IMR-90 (cell line): ENCODE data around the gene SYNGR1. TPM values are rescaled to one million over a fixed set of nuclear protein-coding genes. Genes with fewer than 3 reads are reported as not detected.

ENCODE experiments used
- ATAC-seq: fragments of 200-7000 bp; cut with Tn5 transposase; 2 replicates; pipeline ENCODE4 v1.9.1; 2020; ENCODE audit warnings: low read depth, mild to moderate bottlenecking, moderate library complexity
- BruUV-seq: library from RNA; stranded (reverse); fragments of 400-500 nt; replicated peaks from 2 replicates; lab custom pipeline; 2021; lab: Mats Ljungman, UMichigan
- CTCF ChIA-PET: fragments of 300-600 bp; formaldehyde crosslinking; extraction: SDS; loops from one replicate; lab custom pipeline; 2021; ENCODE audit warnings: antibody characterized with exemption; lab: Yijun Ruan, JAX
- POLR2A ChIA-PET: fragments of 300-600 bp; sonication (Branson Sonifier 250); formaldehyde crosslinking; loops from one replicate; lab custom pipeline; 2022; ENCODE audit warnings: antibody characterized with exemption; ENCODE audit not compliant: unreplicated experiment; lab: Charles Lee
- DNase-seq: peaks from one replicate; pipeline ENCODE4 v3.0.0; 2013
- H2AFZ ChIP-seq: replicated peaks from 2 replicates; pipeline ENCODE3; 2013; ENCODE audit warnings: low read length, mild to moderate bottlenecking; ENCODE audit not compliant: poor library complexity
- H2AK5ac ChIP-seq: 2 replicates; pipeline ENCODE4 v1.6.1; 2013; ENCODE audit warnings: low read depth, low read length, inconsistent platforms
- H2AK9ac ChIP-seq: replicated peaks from 2 replicates; pipeline ENCODE3; 2013; ENCODE audit warnings: mild to moderate bottlenecking, low read depth, low read length, moderate library complexity; ENCODE audit not compliant: poor library complexity
- H2BK120ac ChIP-seq: 2 replicates; pipeline ENCODE4 v1.6.1; 2013; ENCODE audit warnings: low read depth, low read length, inconsistent platforms
- H2BK15ac ChIP-seq: 3 replicates; pipeline ENCODE4 v1.6.1; 2013; ENCODE audit warnings: low read depth, low read length, inconsistent platforms
- H2BK20ac ChIP-seq: 2 replicates; pipeline ENCODE4 v1.6.1; 2013; ENCODE audit warnings: low read depth, mild to moderate bottlenecking, inconsistent platforms, low read length, moderate library complexity
- H2BK5ac ChIP-seq: 2 replicates; pipeline ENCODE4 v1.6.1; 2013; ENCODE audit warnings: mild to moderate bottlenecking, low read depth, low read length, inconsistent platforms; ENCODE audit not compliant: poor library complexity, severe bottlenecking
- H3K14ac ChIP-seq: replicated peaks from 2 replicates; pipeline ENCODE4 v1.6.1; 2013; ENCODE audit warnings: low read depth, low read length, inconsistent platforms
- H3K18ac ChIP-seq: 2 replicates; pipeline ENCODE4 v1.6.1; 2013; ENCODE audit warnings: low read depth, low read length, control low read depth
- H3K23ac ChIP-seq: 2 replicates; pipeline ENCODE4 v1.6.1; 2013; ENCODE audit warnings: low read depth, low read length, inconsistent platforms
- H3K27ac ChIP-seq: 2 replicates; pipeline ENCODE4 v1.5.1; 2013; ENCODE audit warnings: mild to moderate bottlenecking, control low read depth, low read length; ENCODE audit not compliant: insufficient read depth
- H3K27me3 ChIP-seq: 2 replicates; pipeline ENCODE4 v1.6.1; 2013; ENCODE audit warnings: low read length; ENCODE audit not compliant: control insufficient read depth, insufficient read depth
- H3K36me3 ChIP-seq: 2 replicates; pipeline ENCODE4 v1.6.1; 2013; ENCODE audit warnings: low read length, mixed read lengths; ENCODE audit not compliant: control insufficient read depth, insufficient read depth
- H3K4ac ChIP-seq: 2 replicates; pipeline ENCODE4 v1.6.1; 2013; ENCODE audit warnings: low read depth, low read length, inconsistent platforms
- H3K4me1 ChIP-seq: 2 replicates; pipeline ENCODE4 v1.6.1; 2013; ENCODE audit warnings: low read length, mixed read lengths; ENCODE audit not compliant: control insufficient read depth, insufficient read depth
- H3K4me2 ChIP-seq: 2 replicates; pipeline ENCODE4 v1.6.1; 2013; ENCODE audit warnings: low read depth, mild to moderate bottlenecking, control low read depth, low read length, moderate library complexity
- H3K4me3 ChIP-seq: 2 replicates; pipeline ENCODE4 v1.5.1; 2013; ENCODE audit warnings: low read depth, mild to moderate bottlenecking, control low read depth, low read length, moderate library complexity; ENCODE audit not compliant: insufficient read depth
- H3K56ac ChIP-seq: 2 replicates; pipeline ENCODE4 v1.6.1; 2013; ENCODE audit warnings: low read length, inconsistent platforms; ENCODE audit not compliant: insufficient read depth; ENCODE audit errors: extremely low read depth
- H3K79me1 ChIP-seq, 2 experiments: 2 replicates each; pipeline ENCODE4 v1.6.1; 2013; ENCODE audit warnings: low read length in 2 of 2, inconsistent platforms in 1 of 2, low read depth in 1 of 2
- H3K9ac ChIP-seq: 2 replicates; pipeline ENCODE4 v1.6.1; 2013; ENCODE audit warnings: low read depth, low read length, control low read depth
- H3K9me1 ChIP-seq: 2 replicates; pipeline ENCODE4 v1.6.1; 2013; ENCODE audit warnings: low read length, inconsistent platforms; ENCODE audit not compliant: insufficient read depth
- H3K9me3 ChIP-seq: 2 replicates; pipeline ENCODE4 v1.6.1; 2013; ENCODE audit warnings: low read length; ENCODE audit not compliant: control insufficient read depth, insufficient read depth
- H4K20me1 ChIP-seq: 2 replicates; pipeline ENCODE4 v1.6.1; 2013; ENCODE audit warnings: low read length, inconsistent platforms; ENCODE audit not compliant: insufficient read depth
- H4K5ac ChIP-seq: 2 replicates; pipeline ENCODE4 v1.6.1; 2013; ENCODE audit warnings: mild to moderate bottlenecking, low read depth, low read length, control low read depth
- H4K8ac ChIP-seq, 2 experiments: 2 replicates each; pipeline ENCODE4 v1.6.1; 2013; ENCODE audit warnings: low read depth in 2 of 2, low read length in 2 of 2, control low read depth in 1 of 2, inconsistent platforms in 1 of 2
- H4K91ac ChIP-seq: 2 replicates; pipeline ENCODE4 v1.6.1; 2013; ENCODE audit warnings: low read depth, low read length, inconsistent platforms; ENCODE audit not compliant: insufficient read depth
- BHLHE40 ChIP-seq: fragments of 150-350 bp; IDR thresholded peaks from 2 replicates; pipeline ENCODE4 v1.6.1; 2016; ENCODE audit warnings: mild to moderate bottlenecking, low read depth, low read length
- CEBPB ChIP-seq: IDR thresholded peaks from 2 replicates; pipeline ENCODE4 v1.6.1; 2012; ENCODE audit warnings: low read depth, low read length, improper control_type of control experiment
- CHD1 ChIP-seq: IDR thresholded peaks from 2 replicates; pipeline ENCODE4 v1.6.1; 2012; ENCODE audit warnings: low read depth, low read length, improper control_type of control experiment
- ELK1 ChIP-seq: fragments of 150-350 bp; IDR thresholded peaks from 2 replicates; pipeline ENCODE4 v1.6.1; 2016; ENCODE audit warnings: low read depth, mild to moderate bottlenecking, low read length, moderate library complexity, borderline replicate concordance
- FOS ChIP-seq: fragments of 150-350 bp; IDR thresholded peaks from 2 replicates; pipeline ENCODE4 v1.6.1; 2016; ENCODE audit warnings: low read depth, low read length
- MAZ ChIP-seq: IDR thresholded peaks from 2 replicates; pipeline ENCODE4 v1.6.1; 2012; ENCODE audit warnings: low read depth, mild to moderate bottlenecking, low read length, improper control_type of control experiment, moderate library complexity, borderline replicate concordance
- MXI1 ChIP-seq: IDR thresholded peaks from 2 replicates; pipeline ENCODE4 v1.6.1; 2012; ENCODE audit warnings: low read depth, mild to moderate bottlenecking, low read length, moderate library complexity, borderline replicate concordance
- NFE2L2 ChIP-seq: fragments of 150-350 bp; IDR thresholded peaks from 2 replicates; pipeline ENCODE4 v1.6.1; 2016; ENCODE audit warnings: low read depth, mild to moderate bottlenecking, low read length
- POLR2A ChIP-seq: IDR thresholded peaks from 2 replicates; pipeline ENCODE4 v1.6.1; 2012; ENCODE audit warnings: mild to moderate bottlenecking, low read depth, low read length
- RAD21 ChIP-seq: IDR thresholded peaks from 2 replicates; pipeline ENCODE4 v1.6.1; 2012; ENCODE audit warnings: low read length, improper control_type of control experiment
- RCOR1 ChIP-seq: IDR thresholded peaks from 2 replicates; pipeline ENCODE4 v1.6.1; 2012; ENCODE audit warnings: mild to moderate bottlenecking, low read length, improper control_type of control experiment; ENCODE audit not compliant: insufficient replicate concordance
- RFX5 ChIP-seq: IDR thresholded peaks from 2 replicates; pipeline ENCODE4 v1.8.0; 2012; ENCODE audit warnings: low read depth, mild to moderate bottlenecking, low read length, moderate library complexity
- WGBS, 2 experiments: methylation state at CpG; one replicate each; pipeline versions ENCODE4 v1.1.5 to v1.1.7; 2013; ENCODE audit warnings: missing lambda C conversion rate in 2 of 2; ENCODE audit not compliant: insufficient read length in 1 of 2; ENCODE audit errors: extremely low coverage in 2 of 2; 5-methylcytosine and 5-hydroxymethylcytosine counted together
- dilution Hi-C: fragments of 300-500 bp; cut with HindIII; formaldehyde crosslinking; loops from one replicate; pipeline ENCODE4 v1.14.3; 2018; ENCODE audit warnings: low sequenced_read_pairs; ENCODE audit not compliant: unreplicated experiment
- in situ Hi-C: fragments of 300-500 bp; cut with MboI; formaldehyde crosslinking; loops from 3 replicates; pipeline ENCODE4 v1.14.3; 2019; ENCODE audit warnings: low sequenced_read_pairs, inconsistent platforms, mixed read lengths
- intact Hi-C: fragments of 100-400 bp; cut with micrococcal nuclease; formaldehyde crosslinking; loops from 2 replicates; pipeline ENCODE4 v1.10.0; 2022
- polyA plus RNA-seq, 3 experiments: library from polyadenylated mRNA; depleted of rRNA; stranded (reverse); fragments of >200 nt; gene quantifications; 2 replicates each; pipeline ENCODE4 v1.2.3, GENCODE V29; 2012; ENCODE audit warnings: low replicate concordance in 1 of 3
- total RNA-seq: library from RNA; depleted of rRNA; stranded (reverse); fragments of >200 nt; gene quantifications from 2 replicates; pipeline ENCODE4 v1.2.3, GENCODE V29; 2012
- TF ChIP-seq, protein P1 (sequence below): conservative IDR thresholded peaks from 2 replicates; pipeline ENCODE4 v1.5.1; 2012; ENCODE audit warnings: mild to moderate bottlenecking, low read depth, low read length, improper control_type of control experiment
- TF ChIP-seq, protein P2 (sequence below): fragments of 150-350 bp; IDR thresholded peaks from 2 replicates; pipeline ENCODE4 v1.6.1; 2017; ENCODE audit warnings: mild to moderate bottlenecking, antibody characterized with exemption, low read length, low read depth

The SYNGR1 gene
- total and polyA plus RNA-seq, 2 of the 4 experiments (the other 2 are of a cell fraction) = 6.3 to 81.5 TPM

DNA sequence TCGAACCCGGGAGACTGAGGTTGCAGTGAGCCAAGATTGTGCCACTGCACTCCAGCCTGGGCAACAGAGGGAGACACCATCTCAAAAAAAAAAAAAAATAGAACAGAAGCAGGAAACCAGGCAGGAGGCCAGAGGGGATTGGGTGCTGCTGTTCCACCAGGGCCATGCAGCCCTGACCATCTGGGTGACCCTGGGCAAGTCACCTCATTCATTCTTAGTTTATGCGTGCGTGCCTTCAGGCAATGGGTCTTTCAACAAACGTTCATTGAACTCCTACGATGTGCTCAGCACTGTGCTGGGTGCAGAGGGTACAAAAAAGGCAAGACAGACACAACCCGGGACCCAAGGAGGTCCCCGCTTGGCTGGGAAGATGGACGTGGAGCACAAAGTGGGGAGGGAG, 48.7 kb upstream of the SYNGR1 start:
- Histone ChIP-seq H4K91ac (no peak overlapping the region), H4K20me1 (no peaks in the 10 kb centered on the region; the same call in 1 of the 2 replicates), H3K4me1 (peaks cover 13% of the 10 kb centered on the region), H2BK5ac (no peak overlapping the region), H4K5ac (no peak overlapping the region), H3K9ac (no peak overlapping the region), H3K56ac (no peak overlapping the region), H3K4me2 (no peak overlapping the region), H2BK15ac (no peak overlapping the region), H3K4me3 (no peak overlapping the region), H3K27me3 (no peaks in the 10 kb centered on the region), H2AK5ac (no peak overlapping the region), H3K4ac (no peak overlapping the region), H3K9me1 (no peaks in the 10 kb centered on the region), H3K14ac (no peak overlapping the region), H2BK20ac (no peak overlapping the region), H3K27ac (no peak overlapping the region), H2AFZ (no peak overlapping the region), H2BK120ac (no peak overlapping the region), H3K36me3 (peaks cover under 1% of the 10 kb centered on the region; the same call in 1 of the 2 replicates), H4K8ac (no peak overlapping the region), H3K18ac (no peak overlapping the region), H2AK9ac (no peak overlapping the region), H3K9me3 (no peaks in the 10 kb centered on the region), H3K23ac (no peak overlapping the region), H3K79me1 (no peaks in the 10 kb centered on the region)
- WGBS, 2 experiments = 86% methylated on average over 5 of the region's 9 CpGs; no CpG with 5 or more reads in 1 of the 2 experiments
- TF ChIP-seq FOS (no peak), CHD1 (no peak), RCOR1 (no peak), NFE2L2 (no peak), BHLHE40 (no peak), MAZ (no peak), RFX5 (no peak), CEBPB (no peak), MXI1 (no peak), ELK1 (no peak), POLR2A (no peak), RAD21 (no peak)
- TF ChIP-seq, protein P1, sequence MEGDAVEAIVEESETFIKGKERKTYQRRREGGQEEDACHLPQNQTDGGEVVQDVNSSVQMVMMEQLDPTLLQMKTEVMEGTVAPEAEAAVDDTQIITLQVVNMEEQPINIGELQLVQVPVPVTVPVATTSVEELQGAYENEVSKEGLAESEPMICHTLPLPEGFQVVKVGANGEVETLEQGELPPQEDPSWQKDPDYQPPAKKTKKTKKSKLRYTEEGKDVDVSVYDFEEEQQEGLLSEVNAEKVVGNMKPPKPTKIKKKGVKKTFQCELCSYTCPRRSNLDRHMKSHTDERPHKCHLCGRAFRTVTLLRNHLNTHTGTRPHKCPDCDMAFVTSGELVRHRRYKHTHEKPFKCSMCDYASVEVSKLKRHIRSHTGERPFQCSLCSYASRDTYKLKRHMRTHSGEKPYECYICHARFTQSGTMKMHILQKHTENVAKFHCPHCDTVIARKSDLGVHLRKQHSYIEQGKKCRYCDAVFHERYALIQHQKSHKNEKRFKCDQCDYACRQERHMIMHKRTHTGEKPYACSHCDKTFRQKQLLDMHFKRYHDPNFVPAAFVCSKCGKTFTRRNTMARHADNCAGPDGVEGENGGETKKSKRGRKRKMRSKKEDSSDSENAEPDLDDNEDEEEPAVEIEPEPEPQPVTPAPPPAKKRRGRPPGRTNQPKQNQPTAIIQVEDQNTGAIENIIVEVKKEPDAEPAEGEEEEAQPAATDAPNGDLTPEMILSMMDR = no peak
- TF ChIP-seq, protein P2, sequence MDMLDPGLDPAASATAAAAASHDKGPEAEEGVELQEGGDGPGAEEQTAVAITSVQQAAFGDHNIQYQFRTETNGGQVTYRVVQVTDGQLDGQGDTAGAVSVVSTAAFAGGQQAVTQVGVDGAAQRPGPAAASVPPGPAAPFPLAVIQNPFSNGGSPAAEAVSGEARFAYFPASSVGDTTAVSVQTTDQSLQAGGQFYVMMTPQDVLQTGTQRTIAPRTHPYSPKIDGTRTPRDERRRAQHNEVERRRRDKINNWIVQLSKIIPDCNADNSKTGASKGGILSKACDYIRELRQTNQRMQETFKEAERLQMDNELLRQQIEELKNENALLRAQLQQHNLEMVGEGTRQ = no peak
- CTCF ChIA-PET = interaction anchor here (0.8 kb wide), 1 partner anchor 15 kb away, joined by 6 read pairs; no protein-coding TSS in a partner anchor
- no TSS peak for BruUV-seq
- in situ Hi-C loops = loop anchor here (10.0 kb wide), 1 partner anchor 436 kb away; no protein-coding TSS in a partner anchor
- intact Hi-C loops = no loop called here
- POLR2A ChIA-PET = no interaction called here
- ATAC-seq = no peak
- no peak for DNase-seq
- dilution Hi-C loops = no loop called here
